DMS79 treated with DMSO at 0.1 percent for 48 hours (cell line): ENCODE results near the gene TWIST2.

ENCODE experiments used
- DNase-seq: peaks from one replicate; lab custom pipeline; 2025; lab: John Stamatoyannopoulos, UW

Gene TWIST2

DNA sequence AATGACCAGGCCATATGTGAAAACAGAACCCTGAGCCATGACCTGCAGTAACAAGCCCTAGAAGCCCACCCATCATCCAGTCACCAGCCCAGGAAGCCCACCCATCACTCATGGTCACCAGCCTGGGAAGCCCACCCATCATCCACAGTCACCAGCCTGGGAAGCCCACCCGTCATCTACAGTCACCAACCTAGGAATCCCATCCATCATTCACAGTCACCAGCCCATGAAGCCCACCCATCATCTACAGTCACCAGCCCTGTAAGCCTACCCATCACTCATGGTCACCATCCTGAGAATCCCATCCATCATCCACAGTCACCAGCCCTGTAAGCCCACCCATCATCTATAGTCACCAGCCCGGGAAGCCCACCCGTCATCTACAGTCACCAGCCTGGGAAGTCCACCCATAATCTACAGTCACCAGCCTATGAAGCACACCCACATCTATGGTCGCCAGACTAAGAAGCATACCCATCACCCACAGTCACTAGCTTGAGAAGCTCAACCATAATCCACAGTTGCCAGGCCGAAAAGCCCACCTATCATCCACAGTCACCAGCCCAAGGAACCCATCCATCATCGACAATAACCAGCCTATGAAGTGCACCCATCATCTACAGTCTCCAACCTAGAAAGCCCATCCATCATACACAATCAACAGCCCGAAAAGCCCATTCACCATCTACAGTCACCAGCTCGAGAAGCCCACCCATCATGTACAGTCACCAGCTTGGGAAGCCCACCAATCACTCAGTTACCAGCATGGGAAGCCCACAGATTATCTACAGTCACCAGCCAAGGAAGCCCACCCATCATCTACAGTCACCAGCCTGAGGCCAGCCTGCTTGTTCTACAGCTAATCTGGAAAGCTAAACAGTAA, 91.9 kb downstream of the TWIST2 start:
- no peak for DNase-seq

DNA sequence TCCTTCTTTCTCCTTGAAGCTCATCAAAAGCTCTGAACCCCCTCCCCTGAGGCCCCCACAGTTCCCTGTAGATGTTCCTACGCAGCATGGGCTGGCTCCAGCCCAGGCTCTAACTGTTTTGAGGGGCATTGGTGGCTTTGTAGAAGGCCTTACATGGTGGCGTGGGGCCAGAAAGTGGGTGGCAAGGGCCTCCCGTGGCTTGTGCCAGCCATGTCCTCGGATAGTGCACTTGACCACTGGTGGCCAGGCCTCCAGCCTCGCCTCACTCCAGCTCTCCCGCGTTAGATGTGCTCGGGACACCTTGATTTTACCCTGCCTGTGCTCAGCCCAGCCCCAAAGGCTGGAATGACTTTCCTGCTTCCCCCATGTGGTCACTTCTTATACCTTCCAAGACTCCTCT, 92.9 kb downstream of the TWIST2 start:
- no peak for DNase-seq

DNA sequence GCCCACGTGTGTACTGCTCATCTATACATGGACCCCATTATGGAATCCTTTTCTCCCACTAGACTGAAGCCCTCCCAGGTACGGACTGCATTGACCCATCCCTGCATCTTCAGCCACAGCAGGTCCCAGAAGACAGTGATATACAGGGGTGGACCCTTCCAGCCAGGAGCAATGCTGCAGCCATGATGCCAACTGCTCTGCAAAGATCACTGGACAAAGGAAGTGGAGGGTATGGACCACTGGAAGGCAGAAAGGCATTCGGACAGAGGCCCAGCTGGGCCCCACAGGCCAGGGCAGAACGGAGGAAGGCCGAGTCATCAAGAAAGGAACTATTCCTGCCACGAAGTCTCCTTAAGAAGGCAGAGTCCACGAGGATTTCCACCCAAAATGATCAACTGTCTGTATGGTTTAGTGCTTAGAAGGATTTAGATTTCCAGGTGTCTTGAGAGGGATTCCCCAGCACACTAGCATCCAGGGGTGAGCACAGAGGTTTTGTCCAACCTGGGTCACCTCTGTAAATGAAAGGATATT, 93.4 kb downstream of the TWIST2 start:
- no peak for DNase-seq

DNA sequence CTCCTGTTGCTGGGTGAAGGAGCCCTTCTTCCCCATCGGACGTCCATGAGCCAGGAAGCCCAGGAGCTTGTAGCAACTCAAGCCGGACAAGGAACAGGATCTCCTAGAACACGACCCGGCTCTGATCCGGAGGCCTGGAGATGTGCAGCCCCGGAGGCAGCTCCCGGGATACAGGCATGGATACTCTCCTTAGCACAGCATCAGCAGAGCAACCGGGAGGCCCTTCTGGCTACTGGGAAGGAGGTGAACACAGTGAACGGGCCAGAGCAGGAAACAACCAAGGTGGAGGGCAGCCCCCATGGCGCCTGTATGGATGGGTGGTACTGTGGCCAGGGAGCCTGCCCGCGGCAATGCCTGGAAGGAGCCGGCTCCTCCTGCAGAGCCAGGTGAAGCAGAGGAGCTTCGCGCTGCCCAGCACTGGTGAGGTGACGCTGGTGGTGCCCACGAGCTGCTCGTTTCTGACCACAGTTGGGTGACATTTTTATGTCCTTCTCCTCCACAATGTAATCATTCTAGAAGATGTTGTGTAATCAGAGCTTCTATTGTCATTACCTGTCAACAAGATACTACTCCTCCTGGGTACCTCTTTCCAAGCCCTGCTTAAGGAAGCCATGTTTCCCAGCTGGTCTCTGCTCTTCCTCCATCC, 94.3 kb downstream of the TWIST2 start:
- DNase-seq: no peak

DNA sequence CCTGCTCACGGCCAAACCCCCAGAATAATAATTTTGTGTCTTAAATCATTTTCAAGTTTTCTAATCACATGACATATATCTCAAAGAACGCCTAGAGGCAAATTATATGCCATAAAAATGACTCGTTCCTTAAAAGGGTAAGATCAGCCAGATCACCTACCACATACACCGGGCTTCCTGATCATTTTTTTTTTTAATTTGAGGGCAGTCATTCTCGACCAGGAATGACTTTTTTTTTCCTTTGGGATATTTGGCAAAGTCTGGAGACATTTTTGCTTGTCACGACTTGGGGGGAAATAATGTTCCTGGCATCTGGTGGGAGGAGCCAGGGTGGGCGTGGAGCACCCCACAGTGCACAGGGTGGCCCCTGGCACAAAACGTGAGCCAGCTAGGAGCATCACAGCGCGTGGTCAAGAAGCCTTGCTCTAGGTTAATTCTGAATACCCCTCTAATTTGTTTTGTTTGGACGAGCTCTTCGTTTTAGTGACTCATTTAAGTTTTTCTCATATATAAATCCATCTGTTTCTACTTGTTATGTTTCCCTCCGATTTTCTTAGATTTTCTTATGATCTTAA, 94.9 kb downstream of the TWIST2 start:
- no peak for DNase-seq

DNA sequence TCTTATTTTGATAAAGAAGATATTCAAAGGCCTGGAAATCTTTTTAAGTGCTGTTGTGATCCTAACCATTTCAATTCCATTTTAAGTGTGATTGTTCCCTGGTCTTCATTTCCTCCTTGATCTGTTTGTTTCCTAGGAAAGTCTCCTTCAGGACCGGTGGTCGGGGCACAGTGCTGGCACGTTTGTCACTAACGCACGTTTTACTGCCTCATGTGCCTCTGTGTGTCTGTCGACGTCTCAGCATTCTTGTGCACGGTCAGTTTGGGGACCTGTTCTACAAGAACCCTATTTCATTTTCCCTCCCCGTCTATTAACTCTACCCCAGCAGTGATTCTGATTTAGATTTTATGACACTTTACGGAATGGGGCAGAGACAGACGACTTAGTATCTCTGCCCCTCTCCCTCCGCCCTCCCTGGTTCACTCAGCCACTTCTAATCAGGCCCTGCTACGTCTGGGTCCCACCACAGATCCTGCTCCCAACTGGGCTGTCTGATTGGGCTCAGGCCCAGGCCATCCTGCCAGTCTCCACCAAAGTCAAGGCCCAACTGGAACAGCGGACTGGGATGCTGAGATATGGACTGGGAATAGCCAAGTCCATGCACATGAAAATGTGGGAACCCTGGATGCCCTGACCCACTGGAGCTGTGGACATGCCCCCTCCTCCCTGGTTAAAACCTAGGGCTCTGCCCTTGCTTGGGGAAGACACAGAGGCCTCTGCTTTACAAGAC, 95.6 kb downstream of the TWIST2 start:
- DNase-seq: no peak

DNA sequence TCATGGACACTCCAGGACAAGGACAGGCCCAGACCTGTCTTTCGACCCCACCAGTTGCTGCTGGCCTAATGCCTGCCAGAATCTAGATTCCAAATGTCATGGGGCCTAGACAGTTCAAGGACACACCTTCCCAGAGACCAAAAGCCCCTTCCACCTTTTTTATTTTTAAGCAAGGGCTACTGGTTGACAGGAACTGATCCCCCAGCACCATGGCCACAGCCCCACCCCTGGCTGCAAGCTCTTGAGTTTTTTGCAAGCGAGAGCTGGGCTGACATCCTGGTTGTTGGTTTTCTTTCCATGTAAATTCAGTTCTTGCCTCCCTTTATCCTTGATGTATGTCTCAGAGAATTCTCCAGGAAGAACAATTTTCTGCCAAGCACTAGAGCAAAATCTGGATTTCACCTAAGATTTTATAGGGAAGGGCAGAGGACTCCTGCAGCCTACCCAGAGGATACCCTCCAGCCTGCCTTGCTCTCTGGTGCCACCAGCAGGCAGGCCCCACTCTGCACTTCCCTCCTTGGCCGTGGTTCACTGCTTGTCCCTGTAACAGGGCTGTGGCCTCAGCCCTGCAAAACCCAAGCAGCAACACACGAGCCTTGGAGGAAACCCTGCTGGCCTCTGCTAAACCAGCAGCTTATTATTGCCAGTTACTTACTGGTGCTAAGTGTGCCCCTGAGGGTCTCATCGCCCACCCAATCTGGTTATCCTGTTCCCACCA, 97.7 kb downstream of the TWIST2 start:
- DNase-seq: no peak

DNA sequence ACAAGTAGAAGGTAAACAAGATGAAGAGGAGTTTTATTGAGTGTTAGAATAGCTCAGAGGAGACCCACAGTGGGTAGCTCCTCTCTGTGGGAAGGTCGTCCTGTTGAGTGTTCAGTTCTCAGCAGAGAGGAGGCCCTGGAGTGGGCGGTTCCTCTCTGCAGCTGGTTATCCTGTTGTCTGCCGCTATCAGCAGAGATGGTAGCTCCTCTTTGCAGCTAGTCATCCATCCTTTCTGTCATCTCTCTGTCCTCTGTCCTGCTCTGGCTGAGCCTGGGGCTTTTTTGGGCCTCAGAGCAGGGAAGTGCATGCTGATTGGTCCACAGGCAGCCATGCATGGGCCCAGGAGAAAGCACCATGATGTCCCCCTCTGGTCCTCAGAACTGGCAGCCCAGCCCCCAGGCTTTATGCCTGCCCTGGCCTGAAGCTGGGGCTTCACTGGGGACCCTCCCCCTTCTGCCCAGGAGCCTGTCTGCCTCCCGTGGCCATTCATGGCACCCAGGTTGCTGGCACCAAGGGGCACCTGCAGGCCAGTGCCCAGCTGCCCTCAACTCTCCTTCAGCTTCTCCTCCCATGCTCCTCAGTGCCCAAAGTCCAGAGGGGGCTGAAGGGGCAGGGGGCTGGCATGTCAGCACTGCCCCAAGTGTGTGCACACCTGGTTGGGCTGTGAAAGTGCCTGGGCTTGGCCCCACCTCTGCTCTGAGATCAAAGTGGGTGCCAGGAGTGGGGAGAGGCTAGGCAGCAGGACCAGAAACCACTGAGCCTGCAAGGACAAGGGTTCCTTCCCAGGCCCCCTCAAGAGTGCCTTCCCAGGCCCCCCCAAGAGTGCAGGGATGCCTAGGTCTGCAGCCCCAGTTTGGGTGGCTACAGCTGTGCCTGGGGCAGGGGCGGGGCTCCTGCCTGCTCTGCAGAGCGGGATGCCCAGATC, 98.7 kb downstream of the TWIST2 start:
- no peak for DNase-seq

DNA sequence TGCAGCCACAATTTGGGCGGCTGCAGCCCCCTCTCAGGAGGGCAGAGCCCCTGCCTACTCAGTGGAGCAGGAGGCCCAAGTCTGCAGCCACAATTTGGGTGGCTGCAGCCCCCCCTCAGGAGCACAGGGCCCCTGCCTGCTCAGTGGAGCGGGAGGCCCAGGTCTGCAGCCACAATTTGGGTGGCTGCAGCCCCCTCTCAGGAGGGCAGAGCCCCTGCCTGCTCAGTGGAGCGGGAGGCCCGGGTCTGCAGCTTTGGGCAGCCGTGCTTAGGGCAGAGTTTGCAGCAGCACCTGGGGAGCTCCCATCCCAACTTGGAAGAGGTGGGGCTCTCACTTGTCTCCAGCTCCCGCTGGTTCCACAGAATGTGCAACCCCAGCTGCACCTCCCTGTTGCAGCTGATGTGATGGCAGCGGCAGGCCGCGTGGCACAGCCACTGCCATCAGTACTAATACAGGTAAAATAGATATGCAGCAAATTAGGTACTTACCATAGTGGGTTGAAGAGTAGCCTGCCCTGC, 99.4 kb downstream of the TWIST2 start:
- no peak for DNase-seq

DNA sequence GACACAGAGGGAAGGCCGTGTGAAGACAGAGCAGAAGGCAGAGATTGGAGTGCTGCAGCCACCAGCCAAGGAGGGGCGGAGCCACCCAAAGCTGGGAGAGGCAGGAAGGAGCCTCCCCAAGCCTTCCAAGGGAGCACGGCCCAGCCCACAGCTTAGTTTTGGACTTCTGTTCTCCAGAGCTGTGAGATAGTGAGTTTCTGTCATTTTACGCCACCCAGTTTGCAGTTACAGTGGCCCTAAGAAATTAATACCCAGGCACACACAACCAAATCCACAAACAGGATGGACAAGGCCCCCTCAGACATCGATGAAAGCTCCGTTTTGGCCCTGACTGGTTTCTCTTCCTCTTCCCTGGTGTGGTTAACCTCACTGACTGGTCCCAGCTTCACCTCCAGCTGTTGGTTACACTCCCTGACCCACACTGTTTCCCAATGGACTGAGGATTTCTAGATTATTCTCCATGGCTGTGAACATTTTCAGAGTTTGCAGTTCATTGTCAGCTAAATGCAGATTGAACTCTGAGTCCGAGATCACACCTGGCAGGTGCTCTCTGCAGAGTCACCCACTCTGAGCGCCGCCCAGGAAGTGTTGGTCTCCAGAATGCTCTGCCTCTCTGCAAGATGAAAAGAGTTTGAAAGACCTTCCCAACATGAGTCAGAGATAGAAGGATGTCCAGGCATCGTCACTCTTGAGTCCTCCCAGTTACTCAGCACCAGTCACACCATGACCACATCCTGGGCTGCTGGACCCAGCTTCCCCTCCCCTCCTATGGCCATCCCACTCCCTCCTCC, 100.2 kb downstream of the TWIST2 start:
- no peak for DNase-seq

DNA sequence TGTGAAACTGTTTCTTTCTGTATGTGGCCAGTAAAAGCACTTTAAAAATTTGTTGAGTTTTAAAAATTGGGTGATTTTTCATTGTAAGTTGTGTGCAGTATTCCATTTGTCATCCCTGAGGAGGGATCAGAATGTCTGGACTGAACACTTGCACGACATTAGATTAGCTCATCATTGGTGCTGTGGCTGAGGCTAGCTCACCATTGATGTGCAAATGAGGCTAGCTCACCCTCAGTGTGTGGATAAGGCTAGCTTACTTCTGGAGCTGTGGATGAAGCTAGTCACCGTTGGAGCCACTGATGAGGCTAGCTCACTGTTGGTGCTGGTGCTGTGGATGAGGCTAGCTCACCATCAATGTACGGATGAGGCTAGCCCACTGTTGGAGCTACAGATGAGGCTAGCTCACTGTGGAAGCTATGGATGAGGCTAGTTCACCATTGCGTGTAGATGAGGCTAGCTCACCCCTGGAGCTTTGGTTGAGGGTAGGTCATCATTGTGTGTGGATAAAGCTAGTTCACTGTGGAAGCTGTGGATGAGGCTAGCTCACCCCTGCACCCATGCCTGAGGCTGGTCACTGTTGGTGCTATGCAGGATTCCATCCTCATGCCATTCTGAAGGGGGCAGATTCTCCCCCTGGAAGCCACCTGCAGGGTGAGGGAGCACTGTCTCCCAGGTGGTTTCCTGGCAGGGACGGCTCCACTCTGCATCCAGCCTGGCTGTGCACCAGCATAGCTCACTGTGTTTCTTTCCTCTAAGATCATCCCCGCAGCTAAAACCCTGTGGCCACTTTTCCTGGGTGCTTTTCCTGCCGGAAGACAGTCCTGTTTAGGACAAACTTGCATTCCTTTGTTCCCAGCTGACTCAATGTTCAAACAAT, 101.1 kb downstream of the TWIST2 start:
- DNase-seq: no peak

DNA sequence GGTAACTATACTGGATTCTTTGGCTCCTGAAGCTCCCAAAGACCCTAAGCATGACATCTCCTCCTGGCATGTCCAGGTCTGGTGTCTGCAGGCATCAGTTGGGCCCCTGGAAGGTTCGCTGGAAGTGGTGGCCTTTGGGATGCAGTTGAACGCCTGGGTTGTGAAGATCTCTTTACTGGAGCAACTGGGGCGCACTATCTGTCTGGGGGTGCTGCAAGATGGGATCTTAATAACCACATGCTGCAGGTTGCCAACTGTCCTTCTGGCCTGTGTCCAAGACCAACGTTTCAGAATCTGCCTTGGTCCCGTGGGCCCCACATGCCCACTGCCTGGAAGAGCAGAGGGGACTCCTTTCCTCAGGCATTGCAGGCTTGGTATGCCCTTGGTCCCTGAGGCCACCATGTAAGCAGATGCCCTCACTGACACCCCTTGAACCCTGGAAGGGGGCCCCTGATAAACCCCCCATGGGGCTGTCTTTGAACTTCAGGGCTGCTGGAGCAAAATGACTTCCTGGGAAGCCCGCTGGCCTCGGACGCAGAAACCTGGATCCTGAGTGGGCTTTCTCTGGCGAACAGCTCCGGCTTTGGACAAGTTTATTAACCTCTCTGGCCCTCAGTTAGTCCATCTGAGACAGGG, 101.9 kb downstream of the TWIST2 start:
- no peak for DNase-seq

DNA sequence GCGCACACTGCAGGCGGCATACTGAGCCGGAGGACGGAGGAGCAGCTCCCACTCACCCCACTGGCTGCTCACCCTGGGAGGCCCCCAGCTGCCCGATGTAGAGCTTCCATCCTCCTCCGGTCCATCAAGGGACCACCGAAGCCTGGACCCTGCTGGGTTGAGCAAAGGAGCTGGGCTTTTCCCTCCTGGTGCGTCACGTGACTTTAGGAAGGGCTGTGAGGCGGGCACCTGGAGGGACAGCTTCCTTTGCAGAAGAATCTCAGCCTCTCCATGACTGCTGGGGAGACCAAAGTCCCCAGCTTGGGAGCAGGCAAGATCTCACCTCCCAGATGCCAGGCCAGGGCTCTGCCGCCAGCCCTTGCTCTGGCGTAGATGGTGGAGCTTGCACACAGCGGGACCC, 102.7 kb downstream of the TWIST2 start:
- DNase-seq: no peak

DNA sequence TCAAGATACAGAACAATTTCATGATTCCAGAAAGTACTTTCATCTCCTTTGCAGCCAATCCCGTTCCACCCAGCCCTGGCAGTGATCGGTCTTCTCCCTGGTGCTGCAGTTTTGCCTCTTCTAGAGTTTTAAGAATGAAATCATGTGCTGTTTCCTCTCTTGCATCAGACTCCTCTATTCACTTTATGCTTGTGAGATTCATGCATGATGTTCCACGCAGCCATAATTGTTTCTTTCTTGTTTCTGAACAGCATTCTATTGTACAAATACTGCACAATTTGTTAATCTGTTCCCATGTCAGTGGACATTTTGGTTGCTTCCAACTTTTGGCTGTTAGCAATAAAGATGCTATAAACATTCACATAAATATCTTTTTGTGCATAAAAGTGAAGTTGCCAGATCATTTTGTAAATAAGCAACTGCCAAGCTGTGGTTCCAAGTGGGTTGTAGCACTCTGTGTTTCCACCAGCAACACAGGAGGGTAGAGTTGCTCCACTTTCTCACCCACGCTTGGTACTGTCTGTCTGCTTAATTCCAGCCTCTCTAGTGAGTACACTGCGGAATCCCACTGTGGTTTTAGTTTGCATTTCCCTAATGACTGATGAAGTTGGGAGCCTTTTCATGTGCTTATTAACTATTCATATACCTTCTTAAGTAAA, 104.5 kb downstream of the TWIST2 start:
- DNase-seq: no peak

DNA sequence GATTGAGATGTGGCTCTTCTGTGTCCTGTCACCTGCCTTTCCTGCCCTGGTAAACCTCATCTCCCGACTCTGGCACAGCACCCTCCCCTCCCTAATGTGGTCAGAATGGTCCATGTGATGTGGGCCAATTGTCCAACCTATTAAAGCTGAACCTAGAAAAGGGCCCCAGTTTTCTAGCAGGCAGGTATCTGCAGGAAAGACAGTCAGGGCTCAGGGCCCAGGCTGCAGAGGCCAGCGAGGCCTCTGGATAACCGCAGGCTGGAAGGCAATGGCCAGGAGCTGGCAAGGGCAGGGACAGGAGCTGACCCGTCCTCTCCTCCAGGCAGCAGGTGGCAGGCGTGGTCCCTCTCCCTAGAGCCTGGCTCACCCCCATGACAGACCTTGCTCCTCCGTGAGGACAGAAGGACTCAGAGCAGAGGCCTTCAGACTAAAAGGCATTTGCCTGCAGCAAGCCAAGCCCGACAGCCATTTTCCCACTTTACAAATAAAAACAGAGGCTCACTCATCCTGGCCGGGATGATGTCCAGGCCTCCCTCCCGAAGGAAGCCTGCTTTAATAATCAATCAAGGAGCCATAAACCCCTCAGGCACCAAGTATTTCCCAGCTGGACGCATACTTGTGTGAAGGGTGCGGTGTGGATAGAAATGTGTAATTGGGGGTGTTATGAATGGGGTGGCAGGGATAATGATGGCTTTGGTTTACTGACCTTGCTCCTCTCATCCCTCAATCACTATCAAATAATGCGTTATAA, 107.1 kb downstream of the TWIST2 start:
- no peak for DNase-seq

DNA sequence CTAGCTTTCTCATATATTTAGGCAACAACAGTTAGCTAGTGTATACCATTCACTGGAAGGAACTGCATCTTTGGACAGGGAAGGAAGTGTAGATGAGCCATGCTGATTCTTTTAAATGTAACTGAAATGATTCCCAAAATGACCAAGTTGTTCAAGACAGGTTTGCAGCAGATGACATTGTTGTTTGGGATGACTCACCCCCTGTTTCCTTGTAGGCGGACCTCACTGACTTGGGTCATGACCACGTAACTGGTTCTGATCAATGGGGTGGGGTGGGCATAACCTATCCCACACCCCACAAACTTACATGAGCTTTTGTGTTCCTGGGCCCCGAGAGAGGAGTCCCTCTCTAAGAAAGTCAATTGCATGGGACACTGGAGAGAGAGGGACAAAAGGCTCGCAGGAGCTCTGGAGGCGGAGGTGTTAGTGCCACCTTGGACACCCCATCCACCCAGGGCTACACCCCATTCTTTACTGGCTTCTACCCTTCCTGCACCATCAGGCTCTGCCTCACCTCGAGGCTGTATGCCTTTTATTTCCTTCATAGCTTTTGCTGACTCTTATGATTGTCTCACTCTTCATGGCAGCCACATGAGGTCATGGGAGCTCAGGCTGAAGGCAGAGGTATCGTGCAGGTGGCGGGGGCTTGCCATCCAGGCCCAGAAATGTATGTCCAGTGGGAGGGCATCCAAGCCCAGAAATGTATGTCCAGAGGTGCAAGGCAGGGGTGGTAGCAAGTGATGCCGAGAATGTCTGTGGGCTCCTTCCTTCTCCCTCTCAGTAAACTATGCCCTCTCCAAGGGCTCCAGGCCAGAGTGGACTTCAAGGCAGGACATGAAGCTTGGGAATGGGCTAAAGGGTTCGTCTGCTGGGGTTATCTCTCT, 108.0 kb downstream of the TWIST2 start:
- no peak for DNase-seq
